ENCODE measurements around the gene KCNJ18. TPM values are rescaled to one million over a fixed set of nuclear protein-coding genes. Genes with fewer than 3 reads are reported as not detected.
A peak's percentile ranks its signal among the peaks of the same experiment; 100 is the strongest.
"Not testable (repeated sequence)": the region's sequence is repeated elsewhere in the genome, so short reads cannot be mapped to it uniquely, and the experiment has no call there.

The KCNJ18 gene
- total RNA-seq, 1 experiment from 2014 or later, result not detected

DNA sequence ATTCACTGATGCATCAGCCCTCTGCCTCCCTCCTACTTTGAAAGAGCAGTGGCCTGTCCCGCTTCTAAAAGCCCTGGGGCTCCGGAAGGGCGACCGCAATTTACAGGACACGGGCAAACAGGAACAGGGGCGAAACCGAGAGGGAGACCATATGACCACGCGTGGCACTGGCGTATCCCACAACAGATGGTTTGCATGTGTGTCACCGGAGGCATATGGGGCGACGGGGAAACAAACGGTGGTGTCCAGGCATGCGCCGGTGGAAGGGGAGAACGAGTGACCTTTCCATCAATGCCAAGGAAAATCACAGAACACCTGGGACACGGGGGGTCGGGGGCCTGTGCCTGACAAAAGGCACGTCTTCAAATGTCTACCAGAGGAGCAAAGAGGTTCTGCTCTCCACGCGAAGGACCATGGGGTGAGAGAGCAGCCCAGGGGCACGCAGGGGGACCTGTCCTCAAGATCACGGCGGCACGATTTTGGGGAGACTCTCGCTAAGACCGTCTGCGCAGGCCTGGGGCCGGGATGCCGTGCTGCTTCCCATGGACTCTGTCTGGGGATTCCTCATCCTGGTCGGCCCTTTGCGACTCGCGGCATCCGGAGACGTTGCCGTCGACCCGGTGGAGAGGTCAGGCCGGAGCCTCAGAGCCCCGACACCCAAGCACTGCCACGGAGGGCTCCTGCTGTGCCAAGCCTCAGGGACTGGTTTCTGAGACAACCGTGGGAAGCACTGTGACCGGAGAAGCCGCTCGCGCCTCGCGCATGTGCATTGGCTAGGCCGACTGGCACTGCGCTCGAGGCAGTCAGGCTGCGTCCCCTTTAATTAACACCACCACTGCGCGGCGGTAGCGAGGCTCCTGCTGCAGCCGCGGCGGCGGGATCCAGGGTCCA lies 12.8 kb upstream of the KCNJ18 start:
- in situ Hi-C loops (cut with HindIII; ENCODE audit: low pct_unique_long_range_greater_than_20kb, low sequenced_read_pairs), result no loop called here
- no peak for DNase-seq (ENCODE audit: low read depth, low spot score)

DNA sequence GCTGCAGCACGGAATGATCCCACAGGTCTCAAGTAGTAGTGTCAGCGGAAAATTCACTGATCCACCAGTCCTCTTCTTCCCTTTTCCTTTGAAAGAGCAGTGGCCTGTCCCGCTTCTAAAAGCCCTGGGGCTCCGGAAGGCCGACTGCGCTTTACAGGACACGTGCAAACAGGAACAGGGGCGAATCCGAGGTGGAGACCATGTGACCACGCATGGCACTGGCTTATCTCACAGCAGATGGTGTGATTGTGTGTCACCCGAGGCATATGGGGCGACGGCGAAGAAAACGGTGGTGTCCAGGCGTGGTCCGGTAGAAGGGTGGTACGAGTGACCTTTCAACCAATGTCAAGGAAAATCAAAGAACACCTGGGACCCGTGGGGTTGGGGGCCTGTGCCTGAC lies 12.0 kb upstream of the KCNJ18 start:
- in situ Hi-C loops (cut with HindIII; ENCODE audit: low pct_unique_long_range_greater_than_20kb, low sequenced_read_pairs), result no loop called here
- DNase-seq (ENCODE audit: low read depth, low spot score), result no peak

DNA sequence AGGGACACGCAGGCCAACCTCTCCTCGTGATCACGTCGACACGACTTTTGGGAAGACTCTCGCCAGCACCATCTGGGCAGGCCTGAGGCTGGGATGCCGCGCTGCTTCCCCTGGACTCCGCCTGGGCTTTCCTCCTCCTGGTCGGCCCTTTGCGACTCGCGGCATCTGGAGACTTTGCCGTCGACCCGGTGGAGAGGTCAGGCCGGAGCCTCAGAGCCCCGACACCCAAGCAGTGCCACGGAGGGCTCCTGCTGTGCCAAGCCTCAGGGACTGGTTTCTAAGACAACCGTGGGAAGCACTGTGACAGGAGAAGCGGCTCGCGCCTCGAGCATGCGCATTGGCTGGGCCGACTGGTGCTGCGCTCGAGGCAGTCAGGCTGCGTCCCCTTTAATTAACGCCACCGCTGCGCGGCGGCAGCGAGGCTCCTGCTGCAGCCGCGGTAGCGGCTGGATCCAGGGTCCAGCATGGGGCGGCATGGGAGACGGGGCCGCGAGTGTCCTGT lies 11.4 kb upstream of the KCNJ18 start:
- in situ Hi-C loops (cut with HindIII; ENCODE audit: low pct_unique_long_range_greater_than_20kb, low sequenced_read_pairs), result not testable (repeated sequence)
- DNase-seq (ENCODE audit: low read depth, low spot score), result peak; percentile 34

DNA sequence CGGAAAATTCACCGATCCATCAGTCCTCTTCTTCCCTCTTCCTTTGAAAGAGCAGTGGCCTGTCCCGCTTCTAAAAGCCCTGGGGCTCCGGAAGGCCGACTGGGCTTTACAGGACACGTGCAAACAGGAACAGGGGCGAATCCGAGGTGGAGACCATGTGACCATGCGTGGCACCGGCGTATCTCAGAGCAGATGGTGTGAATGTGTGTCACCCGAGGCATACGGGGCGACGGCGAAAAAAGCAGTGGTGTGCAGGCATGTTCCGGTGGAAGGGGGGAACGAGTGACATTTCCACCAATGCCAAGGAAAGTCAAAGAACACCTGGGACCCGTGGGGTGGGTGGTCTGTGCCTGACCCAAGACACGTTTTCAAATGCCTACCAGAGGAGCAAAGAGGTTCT lies 10.7 kb upstream of the KCNJ18 start:
- DNase-seq (ENCODE audit: low read depth, low spot score); in situ Hi-C loops (cut with HindIII; ENCODE audit: low pct_unique_long_range_greater_than_20kb, low sequenced_read_pairs): not testable (repeated sequence)

DNA sequence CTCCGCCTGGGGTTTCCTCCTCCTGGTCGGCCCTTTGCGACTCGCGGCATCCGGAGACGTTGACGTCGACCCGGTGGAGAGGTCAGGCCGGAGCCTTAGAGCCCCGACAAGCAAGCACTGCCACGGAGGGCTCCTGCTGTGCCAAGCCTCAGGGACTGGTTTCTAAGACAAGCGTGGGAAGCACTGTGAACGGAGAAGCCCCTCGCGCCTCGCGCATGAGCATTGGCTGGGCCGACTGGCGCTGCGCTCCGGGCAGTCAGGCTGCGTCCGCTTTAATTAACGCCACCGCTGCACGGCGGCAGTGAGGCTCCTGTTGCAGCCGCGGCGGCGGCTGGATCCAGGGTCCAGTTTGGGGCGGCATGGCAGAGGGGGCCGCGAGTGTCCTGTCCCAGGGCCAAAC lies 10.2 kb upstream of the KCNJ18 start:
- in situ Hi-C loops (cut with HindIII; ENCODE audit: low pct_unique_long_range_greater_than_20kb, low sequenced_read_pairs); DNase-seq (ENCODE audit: low read depth, low spot score): not testable (repeated sequence)

DNA sequence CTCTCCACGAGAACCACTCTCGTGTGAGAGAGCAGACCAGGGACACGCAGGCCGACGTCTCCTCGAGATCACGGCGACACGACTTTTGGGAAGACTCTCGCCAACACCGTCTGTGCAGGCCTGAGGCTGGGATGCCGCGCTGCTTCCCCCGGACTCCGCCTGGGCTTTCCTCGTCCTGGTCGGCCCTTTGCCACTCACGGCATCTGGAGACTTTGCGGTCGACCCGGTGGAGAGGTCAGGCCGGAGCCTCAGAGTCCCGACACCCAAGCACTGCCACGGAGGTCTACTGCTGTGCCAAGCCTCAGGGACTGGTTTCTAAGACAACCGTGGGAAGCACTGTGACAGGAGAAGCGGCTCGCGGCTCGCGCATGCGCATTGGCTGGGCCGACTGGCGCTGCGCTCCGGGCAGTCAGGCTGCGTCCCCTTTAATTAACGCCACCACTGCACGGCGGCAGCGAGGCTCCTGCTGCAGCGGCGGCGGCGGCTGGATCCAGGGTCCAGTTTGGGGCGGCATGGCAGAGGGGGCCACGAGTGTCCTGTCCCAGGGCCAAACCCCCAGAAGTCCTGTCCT lies 9.1 kb upstream of the KCNJ18 start:
- DNase-seq (ENCODE audit: low read depth, low spot score); in situ Hi-C loops (cut with HindIII; ENCODE audit: low pct_unique_long_range_greater_than_20kb, low sequenced_read_pairs): not testable (repeated sequence)

DNA sequence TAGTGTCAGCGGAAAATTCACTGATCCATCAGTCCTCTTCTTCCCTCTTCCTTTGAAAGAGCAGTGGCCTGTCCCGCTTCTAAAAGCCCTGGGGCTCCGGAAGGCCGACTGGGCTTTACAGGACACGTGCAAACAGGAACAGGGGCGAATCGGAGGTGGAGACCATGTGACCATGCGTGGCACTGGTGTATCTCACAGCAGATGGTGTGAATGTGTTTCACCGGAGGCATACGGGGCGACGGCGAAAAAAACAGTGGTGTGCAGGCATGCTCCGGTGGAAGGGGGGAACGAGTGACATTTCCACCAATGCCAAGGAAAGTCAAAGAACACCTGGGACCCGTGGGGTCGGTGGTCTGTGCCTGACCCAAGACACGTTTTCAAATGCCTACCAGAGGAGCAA lies 8.4 kb upstream of the KCNJ18 start:
- DNase-seq (ENCODE audit: low read depth, low spot score); in situ Hi-C loops (cut with HindIII; ENCODE audit: low pct_unique_long_range_greater_than_20kb, low sequenced_read_pairs): not testable (repeated sequence)

DNA sequence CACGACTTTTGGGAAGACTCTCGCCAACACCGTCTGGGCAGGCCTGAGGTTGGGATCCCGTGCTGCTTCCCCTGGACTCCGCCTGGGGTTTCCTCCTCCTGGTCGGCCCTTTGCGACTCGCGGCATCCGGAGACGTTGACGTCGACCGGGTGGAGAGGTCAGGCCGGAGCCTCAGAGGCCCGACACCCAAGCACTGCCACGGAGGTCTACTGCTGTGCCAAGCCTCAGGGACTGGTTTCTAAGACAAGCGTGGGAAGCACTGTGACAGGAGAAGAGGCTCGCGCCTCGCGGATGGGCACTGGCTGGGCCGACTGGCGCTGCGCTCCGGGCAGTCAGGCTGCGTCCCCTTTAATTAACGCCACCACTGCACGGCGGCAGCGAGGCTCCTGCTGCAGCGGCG lies 7.9 kb upstream of the KCNJ18 start:
- in situ Hi-C loops (cut with HindIII; ENCODE audit: low pct_unique_long_range_greater_than_20kb, low sequenced_read_pairs); DNase-seq (ENCODE audit: low read depth, low spot score): not testable (repeated sequence)

DNA sequence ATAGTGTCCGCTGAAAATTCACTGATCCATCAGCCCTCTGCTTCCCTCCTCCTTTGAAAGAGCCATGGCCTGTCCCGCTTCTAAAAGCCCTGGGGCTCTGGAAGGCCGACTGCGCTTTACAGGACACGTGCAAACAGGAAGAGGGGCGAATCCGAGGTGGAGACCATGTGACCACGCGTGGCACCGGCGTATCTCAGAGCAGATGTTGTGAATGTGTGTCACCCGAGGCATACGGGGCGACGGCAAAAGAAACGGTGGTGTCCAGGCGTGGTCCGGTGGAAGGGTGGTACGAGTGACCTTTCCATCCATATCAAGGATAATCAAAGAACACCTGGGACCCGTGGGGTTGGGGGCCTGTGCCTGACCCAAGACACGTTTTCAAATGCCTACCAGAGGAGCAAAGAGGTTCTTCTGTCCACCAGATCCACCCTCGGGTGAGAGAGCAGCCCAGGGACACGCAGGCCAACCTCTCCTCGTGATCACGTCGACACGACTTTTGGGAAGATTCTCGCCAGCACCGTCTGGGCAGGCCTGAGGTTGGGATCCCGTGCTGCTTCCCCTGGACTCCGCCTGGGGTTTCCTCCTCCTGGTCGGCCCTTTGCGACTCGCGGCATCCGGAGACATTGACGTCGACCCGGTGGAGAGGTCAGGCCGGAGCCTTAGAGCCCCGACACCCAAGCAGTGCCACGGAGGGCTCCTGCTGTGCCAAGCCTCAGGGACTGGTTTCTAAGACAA lies 7.1 kb upstream of the KCNJ18 start:
- in situ Hi-C loops (cut with HindIII; ENCODE audit: low pct_unique_long_range_greater_than_20kb, low sequenced_read_pairs); DNase-seq (ENCODE audit: low read depth, low spot score): not testable (repeated sequence)

DNA sequence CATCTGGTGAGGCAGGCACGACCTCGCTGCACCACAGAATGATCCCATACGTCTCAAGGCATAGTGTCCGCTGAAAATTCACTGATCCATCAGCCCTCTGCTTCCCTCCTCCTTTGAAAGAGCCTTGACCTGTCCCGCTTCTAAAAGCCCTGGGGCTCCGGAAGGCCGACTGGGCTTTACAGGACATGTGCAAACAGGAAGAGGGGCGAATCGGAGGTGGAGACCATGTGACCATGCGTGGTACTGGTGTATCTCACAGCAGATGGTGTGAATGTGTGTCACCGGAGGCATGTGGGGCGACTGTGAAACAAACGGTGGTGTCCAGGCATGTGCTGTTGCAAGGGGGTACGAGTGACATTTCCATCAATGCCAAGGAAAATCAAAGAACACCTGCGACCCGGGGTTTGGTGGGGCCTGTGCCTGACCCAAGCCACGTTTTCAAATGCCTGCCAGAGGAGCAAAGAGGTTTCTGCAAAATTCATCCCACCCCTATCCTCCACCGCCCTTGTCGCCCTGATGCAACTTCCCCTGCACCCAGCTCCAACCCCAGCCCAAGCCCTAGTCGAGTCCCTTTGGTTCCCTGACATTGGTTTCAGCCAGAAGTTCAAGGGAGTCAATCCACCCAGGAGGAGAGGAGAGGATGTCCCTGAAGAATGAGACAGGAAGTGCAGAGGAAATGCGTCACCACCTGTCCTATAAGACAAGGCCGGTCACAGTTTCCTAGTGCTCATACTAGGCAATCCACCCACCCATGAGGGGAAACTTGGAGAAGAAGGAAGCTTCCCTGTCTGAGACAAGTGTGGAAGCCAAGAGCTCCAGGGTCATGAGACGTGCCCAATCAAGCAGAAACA lies 5.9 kb upstream of the KCNJ18 start:
- in situ Hi-C loops (cut with HindIII; ENCODE audit: low pct_unique_long_range_greater_than_20kb, low sequenced_read_pairs), result no loop called here
- DNase-seq (ENCODE audit: low read depth, low spot score), result no peak

DNA sequence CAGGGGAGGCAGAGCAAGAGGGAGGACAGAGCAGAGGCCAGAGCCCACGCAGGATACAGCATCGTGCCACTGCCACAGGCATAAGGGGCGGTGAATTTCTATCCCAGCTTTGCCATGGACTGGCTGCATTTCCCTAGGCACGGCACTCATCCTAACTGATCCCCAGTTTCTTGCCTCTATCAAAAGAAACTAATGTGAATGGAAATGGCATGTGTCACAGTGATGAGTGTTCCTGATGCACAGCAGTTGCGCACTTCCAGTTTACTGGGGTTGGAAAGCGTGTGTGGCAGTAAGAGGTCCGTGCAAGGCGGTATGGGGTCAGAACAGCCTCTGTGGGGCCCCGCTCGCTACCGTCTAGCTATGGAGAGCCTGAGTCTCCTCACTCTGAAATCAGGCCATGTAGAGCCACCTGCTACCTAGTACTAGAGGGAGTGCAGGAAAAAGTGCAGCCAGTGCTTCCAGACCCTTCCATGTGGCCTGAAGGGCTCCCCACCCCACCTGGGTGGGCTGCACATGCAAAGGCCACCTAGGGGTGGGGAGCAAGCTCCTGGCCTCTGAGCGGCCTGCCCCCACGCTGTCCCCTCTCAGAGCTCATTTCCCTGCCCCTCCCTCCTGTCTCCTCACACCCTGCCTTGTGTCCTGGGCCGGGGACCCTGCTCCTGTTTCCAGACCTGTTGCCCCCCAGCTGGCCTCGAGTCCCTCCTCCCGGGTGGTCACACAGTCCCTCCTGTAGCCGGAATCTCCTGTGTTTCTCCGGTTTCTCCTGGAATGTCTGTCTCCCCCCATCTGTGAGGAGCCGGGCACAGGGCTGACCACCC lies 5.0 kb upstream of the KCNJ18 start:
- no peak for DNase-seq (ENCODE audit: low read depth, low spot score)
- in situ Hi-C loops (cut with HindIII; ENCODE audit: low pct_unique_long_range_greater_than_20kb, low sequenced_read_pairs), result no loop called here

DNA sequence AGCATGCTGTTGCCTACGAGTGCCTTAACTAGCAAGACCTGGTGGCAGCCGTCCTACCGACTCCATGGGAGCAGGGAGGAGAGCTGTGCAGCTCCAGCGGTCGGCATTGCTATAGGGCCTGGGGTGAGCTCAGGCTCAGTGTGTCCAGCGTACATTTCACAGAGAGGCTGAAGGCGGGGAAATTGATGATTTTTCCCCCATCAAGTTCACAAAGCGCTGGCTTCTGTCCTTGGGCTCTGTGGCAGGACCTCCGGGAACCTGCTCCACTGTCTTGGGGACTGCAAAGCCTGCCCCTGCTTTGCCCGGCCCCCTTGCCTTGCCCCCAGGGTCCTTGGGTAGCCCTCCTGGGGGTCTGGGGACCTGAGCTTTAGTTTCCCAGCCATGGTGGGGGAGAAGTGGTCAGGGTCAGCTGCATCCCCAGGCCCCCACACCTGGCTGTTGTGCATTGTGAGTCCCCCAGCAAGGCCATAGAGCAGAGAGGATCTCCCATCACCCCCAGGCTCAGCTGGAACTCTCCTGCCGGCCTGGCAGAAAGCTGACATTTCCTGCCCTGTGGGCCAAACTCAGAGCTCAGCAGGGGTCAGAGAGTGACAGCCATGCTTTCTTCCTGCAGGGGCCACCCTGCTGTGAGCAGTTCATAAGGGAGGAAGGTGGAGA lies 3.9 kb upstream of the KCNJ18 start:
- no peak for DNase-seq (ENCODE audit: low read depth, low spot score)
- in situ Hi-C loops (cut with HindIII; ENCODE audit: low pct_unique_long_range_greater_than_20kb, low sequenced_read_pairs), result no loop called here

DNA sequence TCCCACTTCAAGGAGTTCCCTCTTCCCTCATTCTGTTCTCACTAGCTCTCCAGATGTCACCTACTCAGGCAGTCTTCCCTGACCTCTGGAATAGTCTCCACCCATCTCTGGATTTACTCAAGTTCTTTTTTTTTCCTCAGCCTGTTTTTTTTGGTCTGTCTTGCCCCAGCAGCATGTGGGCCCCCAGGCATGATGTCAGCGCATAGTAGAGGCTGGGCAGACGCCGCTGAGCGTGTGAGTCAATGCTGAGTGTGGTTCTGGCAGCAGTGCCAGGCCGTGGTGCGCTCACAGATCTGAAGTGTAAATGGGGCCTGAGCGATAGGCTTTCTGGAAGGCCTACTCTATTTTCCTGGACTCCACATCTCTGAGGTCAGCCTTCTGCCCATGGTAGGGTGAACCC lies 2.7 kb upstream of the KCNJ18 start:
- no peak for DNase-seq (ENCODE audit: low read depth, low spot score)
- in situ Hi-C loops (cut with HindIII; ENCODE audit: low pct_unique_long_range_greater_than_20kb, low sequenced_read_pairs), result no loop called here

DNA sequence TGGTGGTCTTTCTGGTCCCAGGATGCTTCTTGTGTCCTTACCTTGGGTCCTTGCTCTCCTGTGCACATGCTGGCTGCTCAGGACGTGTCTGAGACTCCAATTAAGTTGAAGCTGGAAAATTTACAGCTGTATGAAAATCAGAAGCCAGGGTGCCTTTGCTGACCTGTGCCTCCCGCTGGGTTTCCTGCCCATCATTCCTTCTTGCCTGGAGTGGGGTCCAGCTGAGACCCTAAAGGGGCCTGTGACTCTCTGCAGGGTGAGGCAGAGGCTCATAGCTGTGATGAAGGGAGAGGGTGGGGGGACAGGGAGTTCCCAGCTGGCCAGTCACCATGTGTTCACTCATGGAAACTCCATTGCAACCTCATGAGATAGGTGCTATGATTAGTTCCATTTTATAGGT lies 1.5 kb upstream of the KCNJ18 start:
- in situ Hi-C loops (cut with HindIII; ENCODE audit: low pct_unique_long_range_greater_than_20kb, low sequenced_read_pairs); DNase-seq (ENCODE audit: low read depth, low spot score): not testable (repeated sequence)

DNA sequence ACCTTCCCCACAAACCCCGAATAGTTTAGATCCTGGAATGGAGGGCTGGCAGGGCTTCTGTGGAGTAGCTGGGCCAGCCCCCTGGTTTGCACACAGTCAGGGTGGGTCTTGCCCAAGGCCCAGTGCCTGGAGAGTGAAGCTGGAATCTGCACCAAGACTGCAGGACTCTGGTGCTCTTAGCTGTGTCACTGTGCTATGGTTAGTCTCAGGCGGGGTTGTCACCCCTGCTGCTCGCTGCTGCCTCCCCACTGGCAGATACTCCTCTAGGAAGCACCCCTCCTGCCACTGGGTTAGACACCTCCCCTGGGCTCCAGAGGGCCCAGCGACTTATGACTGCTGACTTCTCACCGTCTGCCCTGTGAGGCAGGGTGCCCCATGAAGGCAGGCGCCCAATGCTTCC lies 842 bp upstream of the KCNJ18 start:
- DNase-seq (ENCODE audit: low read depth, low spot score); in situ Hi-C loops (cut with HindIII; ENCODE audit: low pct_unique_long_range_greater_than_20kb, low sequenced_read_pairs): not testable (repeated sequence)

DNA sequence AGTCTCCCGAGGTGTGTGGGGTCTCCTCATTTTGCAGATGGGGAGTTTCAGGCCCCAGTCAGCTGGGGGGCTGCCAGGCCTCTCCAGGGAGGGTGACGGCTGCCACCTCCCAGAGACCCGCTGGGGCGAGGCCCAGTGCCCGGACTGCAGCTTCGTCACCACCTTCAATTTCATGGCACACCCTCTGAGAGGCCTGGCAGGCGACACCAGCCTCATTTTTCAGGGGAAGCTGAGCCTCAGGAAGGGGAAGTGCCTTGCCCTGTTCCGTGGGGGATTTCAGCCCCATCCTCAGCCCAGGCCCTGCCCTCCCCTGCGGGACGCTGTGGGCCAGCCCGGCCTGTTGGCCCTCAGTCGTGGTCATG lies 362 bp downstream of the KCNJ18 start:
- DNase-seq (ENCODE audit: low read depth, low spot score); in situ Hi-C loops (cut with HindIII; ENCODE audit: low pct_unique_long_range_greater_than_20kb, low sequenced_read_pairs): not testable (repeated sequence)
